Loucy (cell line): ENCODE data around the gene UBE2Q1.
A peak's percentile ranks its signal among the peaks of the same experiment; 100 is the strongest.

Source experiments
- H2AFZ ChIP-seq: fragments of 200-600 bp; sonication (generic); 2 replicates; pipeline ENCODE4 v1.6.0; 2016; ENCODE audit warnings: antibody characterized with exemption, mild to moderate bottlenecking, low read length, moderate library complexity
- H3F3A ChIP-seq: fragments of 200-600 bp; 2 replicates; pipeline ENCODE4 v1.6.0; 2016; ENCODE audit warnings: antibody characterized with exemption, low read depth, mild to moderate bottlenecking
- H3K27me3 ChIP-seq: fragments of 200-600 bp; sonication (generic); 2 replicates; pipeline ENCODE4 v1.6.1; 2014; ENCODE audit warnings: low read length, mild to moderate bottlenecking; ENCODE audit not compliant: insufficient read depth, poor library complexity, severe bottlenecking
- H3K36me3 ChIP-seq: fragments of 200-600 bp; sonication (generic); 2 replicates; pipeline ENCODE4 v1.6.1; 2016; ENCODE audit warnings: low read length; ENCODE audit not compliant: insufficient read depth
- H3K4me1 ChIP-seq: fragments of 200-600 bp; sonication (generic); 2 replicates; pipeline ENCODE4 v1.5.1; 2014; ENCODE audit warnings: low read length, mild to moderate bottlenecking; ENCODE audit not compliant: insufficient read depth, poor library complexity, severe bottlenecking
- H3K4me2 ChIP-seq: fragments of 200-600 bp; sonication (generic); 2 replicates; pipeline ENCODE4 v1.6.0; 2014; ENCODE audit warnings: antibody characterized with exemption, low read length, low read depth, mild to moderate bottlenecking; ENCODE audit not compliant: poor library complexity, severe bottlenecking
- H3K4me3 ChIP-seq: fragments of 200-600 bp; sonication (generic); 2 replicates; pipeline ENCODE4 v1.5.1; 2014; ENCODE audit warnings: low read length, mild to moderate bottlenecking, mixed read lengths; ENCODE audit not compliant: poor library complexity, severe bottlenecking
- H3K79me2 ChIP-seq: fragments of 200-600 bp; sonication (generic); 2 replicates; pipeline ENCODE4 v1.6.1; 2014; ENCODE audit warnings: low read length; ENCODE audit not compliant: insufficient read depth
- H3K9ac ChIP-seq: fragments of 200-600 bp; sonication (generic); 2 replicates; pipeline ENCODE4 v1.6.0; 2014; ENCODE audit warnings: mild to moderate bottlenecking, low read depth, low read length, moderate library complexity; ENCODE audit not compliant: poor library complexity, severe bottlenecking
- H3K9me2 ChIP-seq: fragments of 200-600 bp; sonication (generic); replicated peaks from 2 replicates; pipeline ENCODE4 v1.6.1; 2016; ENCODE audit warnings: low read depth, low read length, mixed read lengths
- H3K9me3 ChIP-seq: fragments of 200-600 bp; sonication (generic); 2 replicates; pipeline ENCODE4 v1.6.1; 2014; ENCODE audit warnings: mild to moderate bottlenecking, antibody characterized with exemption, low read length, low read depth; ENCODE audit not compliant: insufficient read depth
- H4K20me1 ChIP-seq: fragments of 200-600 bp; sonication (generic); 2 replicates; pipeline ENCODE4 v1.6.0; 2014; ENCODE audit warnings: antibody characterized with exemption, low read length, mild to moderate bottlenecking; ENCODE audit not compliant: insufficient read depth, poor library complexity, severe bottlenecking
- CTCF ChIP-seq: fragments of 200-600 bp; sonication (generic); conservative IDR thresholded peaks from 2 replicates; pipeline ENCODE4 v1.5.1; 2014; ENCODE audit warnings: mild to moderate bottlenecking, antibody characterized with exemption, low read length
- EZH2phosphoT487 ChIP-seq: fragments of 200-600 bp; IDR thresholded peaks from 2 replicates; pipeline ENCODE4 v1.6.1; 2018; ENCODE audit warnings: antibody characterized with exemption, mild to moderate bottlenecking, moderate library complexity, borderline replicate concordance

UBE2Q1 gene

GRCh38 chr1:154550657-154551056 lies 7.8 kb downstream of the UBE2Q1 start:
- Histone ChIP-seq H3K9me2 (no peaks in the 10 kb centered on the region), H3K4me3 (no peak overlapping the region), H3K36me3 (peaks cover 67% of the 10 kb centered on the region; the same call in 1 of the 2 replicates), H3K9ac (no peak overlapping the region), H3F3A (no peaks in the 10 kb centered on the region), H2AFZ (no peak overlapping the region), H4K20me1 (peaks cover 19% of the 10 kb centered on the region), H3K4me2 (no peak overlapping the region), H3K4me1 (peaks cover 19% of the 10 kb centered on the region), H3K27me3 (no peaks in the 10 kb centered on the region), H3K9me3 (no peaks in the 10 kb centered on the region), H3K79me2 (peaks cover 33% of the 10 kb centered on the region)
- TF ChIP-seq CTCF (no peak), EZH2phosphoT487 (no peak)

GRCh38 chr1:154550070-154550469 lies 8.4 kb downstream of the UBE2Q1 start:
- peaks cover 14% of the 10 kb centered on the region for H3K4me1 ChIP-seq
- peaks cover 27% of the 10 kb centered on the region for H3K79me2 ChIP-seq
- no peak overlapping the region for H3K4me3 ChIP-seq
- no peak overlapping the region for H3K9ac ChIP-seq
- H3K27me3 ChIP-seq, result no peaks in the 10 kb centered on the region
- peaks cover 16% of the 10 kb centered on the region for H4K20me1 ChIP-seq
- no peak for TF ChIP-seq EZH2phosphoT487
- TF ChIP-seq CTCF, result no peak
- H2AFZ ChIP-seq, result no peak overlapping the region
- no peaks in the 10 kb centered on the region for H3K9me2 ChIP-seq
- H3K4me2 ChIP-seq, result no peak overlapping the region
- no peaks in the 10 kb centered on the region for H3K9me3 ChIP-seq
- peaks cover 61% of the 10 kb centered on the region; the same call in 1 of the 2 replicates for H3K36me3 ChIP-seq
- no peaks in the 10 kb centered on the region for H3F3A ChIP-seq

GRCh38 chr1:154549202-154549770 lies 9.2 kb downstream of the UBE2Q1 start:
- H3K4me3 ChIP-seq, result peak overlapping the region; percentile 39
- no peak overlapping the region for H2AFZ ChIP-seq
- H3K4me2 ChIP-seq, result peak overlapping the region; percentile 63
- no peaks in the 10 kb centered on the region for H3K9me2 ChIP-seq
- H3F3A ChIP-seq, result no peaks in the 10 kb centered on the region
- H3K36me3 ChIP-seq, result peaks cover 53% of the 10 kb centered on the region; the same call in 1 of the 2 replicates
- peaks cover 19% of the 10 kb centered on the region; the same call in 1 of the 2 replicates for H3K79me2 ChIP-seq
- H4K20me1 ChIP-seq, result peaks cover 8% of the 10 kb centered on the region
- no peaks in the 10 kb centered on the region for H3K9me3 ChIP-seq
- TF ChIP-seq EZH2phosphoT487, result no peak
- no peak for TF ChIP-seq CTCF
- peak overlapping the region; percentile 43 for H3K9ac ChIP-seq
- H3K4me1 ChIP-seq, result peaks cover 11% of the 10 kb centered on the region
- no peaks in the 10 kb centered on the region for H3K27me3 ChIP-seq
